Loucy (cell line): ENCODE measurements around the gene GFI1.

Experiments
- CTCF ChIP-seq: fragments of 200-600 bp; sonication (generic); conservative IDR thresholded peaks from 2 replicates; pipeline ENCODE4 v1.5.1; 2014; ENCODE audit warnings: mild to moderate bottlenecking, antibody characterized with exemption, low read length
- EZH2phosphoT487 ChIP-seq: fragments of 200-600 bp; IDR thresholded peaks from 2 replicates; pipeline ENCODE4 v1.6.1; 2018; ENCODE audit warnings: antibody characterized with exemption, mild to moderate bottlenecking, moderate library complexity, borderline replicate concordance

GRCh38 chr1:92479587-92479986 lies 7.1 kb downstream of the GFI1 start:
- no peak for TF ChIP-seq CTCF
- TF ChIP-seq EZH2phosphoT487, result no peak
